Mesendoderm (in vitro differentiated cells): ENCODE data around the gene NAMPT.

Experiments
- DNase-seq: peaks from one replicate; pipeline ENCODE4 v3.0.0; 2013
- H2AK5ac ChIP-seq: 2 replicates; pipeline ENCODE4 v1.6.1; 2013; ENCODE audit warnings: low read length, inconsistent platforms
- H2BK120ac ChIP-seq: 2 replicates; pipeline ENCODE4 v1.6.1; 2013; ENCODE audit warnings: low read depth, mild to moderate bottlenecking, low read length, moderate library complexity, mixed read lengths
- H2BK15ac ChIP-seq: replicated peaks from 2 replicates; pipeline ENCODE4 v1.6.1; 2013; ENCODE audit warnings: low read depth, mild to moderate bottlenecking, moderate library complexity
- H2BK5ac ChIP-seq: 2 replicates; pipeline ENCODE4 v1.6.1; 2013; ENCODE audit warnings: low read length, inconsistent platforms
- H3K18ac ChIP-seq: 2 replicates; pipeline ENCODE4 v1.6.1; 2013; ENCODE audit warnings: mild to moderate bottlenecking, low read length, mixed read lengths
- H3K23ac ChIP-seq: one replicate; pipeline ENCODE4 v1.6.1; 2013; ENCODE audit warnings: low read length
- H3K27ac ChIP-seq: 2 replicates; pipeline ENCODE4 v1.5.1; 2013; ENCODE audit warnings: low read depth, mild to moderate bottlenecking, inconsistent platforms, low read length, moderate library complexity
- H3K27me3 ChIP-seq: 2 replicates; pipeline ENCODE4 v1.6.1; 2013; ENCODE audit warnings: low read length, control low read depth, mild to moderate bottlenecking, inconsistent platforms; ENCODE audit not compliant: insufficient read depth, poor library complexity
- H3K36me3 ChIP-seq: 2 replicates; pipeline ENCODE4 v1.6.1; 2013; ENCODE audit warnings: low read length, inconsistent platforms; ENCODE audit not compliant: control insufficient read depth, insufficient read depth
- H3K4ac ChIP-seq: one replicate; pipeline ENCODE4 v1.6.1; 2013; ENCODE audit warnings: low read depth, mild to moderate bottlenecking, low read length, moderate library complexity
- H3K4me1 ChIP-seq: 2 replicates; pipeline ENCODE4 v1.6.1; 2013; ENCODE audit warnings: low read depth, low read length, inconsistent platforms; ENCODE audit not compliant: control insufficient read depth
- H3K4me2 ChIP-seq: 2 replicates; pipeline ENCODE4 v1.6.1; 2013; ENCODE audit warnings: low read length
- H3K4me3 ChIP-seq: 2 replicates; pipeline ENCODE4 v1.5.1; 2013; ENCODE audit warnings: mild to moderate bottlenecking, low read length
- H3K56ac ChIP-seq: one replicate; pipeline ENCODE4 v1.6.1; 2013; ENCODE audit warnings: low read length
- H3K79me1 ChIP-seq: 2 replicates; pipeline ENCODE4 v1.6.1; 2013; ENCODE audit warnings: low read length, inconsistent platforms
- H3K79me2 ChIP-seq: 2 replicates; pipeline ENCODE4 v1.6.1; 2013; ENCODE audit warnings: mild to moderate bottlenecking, low read length; ENCODE audit not compliant: control insufficient read depth, insufficient read depth
- H3K9ac ChIP-seq: 2 replicates; pipeline ENCODE4 v1.6.1; 2013; ENCODE audit warnings: low read length, inconsistent platforms
- H4K5ac ChIP-seq: one replicate; pipeline ENCODE4 v1.6.1; 2013; ENCODE audit warnings: low read length
- H4K8ac ChIP-seq: one replicate; pipeline ENCODE4 v1.6.1; 2013; ENCODE audit warnings: low read depth, mild to moderate bottlenecking, control low read depth, low read length, moderate library complexity
- WGBS: extraction: QIAGEN DNeasy Blood & Tissue Kit; methylation state at CpG from one replicate; pipeline ENCODE4 v1.1.7; 2013; ENCODE audit warnings: low lambda C conversion rate, missing lambda C conversion rate; ENCODE audit not compliant: insufficient coverage; ENCODE audit errors: extremely low coverage; 5-methylcytosine and 5-hydroxymethylcytosine counted together

The NAMPT gene

GRCh38 chr7:106287786-106288185, 3.0 kb upstream of the NAMPT start:
- no peak overlapping the region for H2BK120ac ChIP-seq
- no peaks in the 10 kb centered on the region for H3K79me1 ChIP-seq
- no peak overlapping the region for H3K4me3 ChIP-seq
- no peak overlapping the region for H2BK5ac ChIP-seq
- H3K4ac ChIP-seq, result no peak overlapping the region
- H2BK15ac ChIP-seq, result no peak overlapping the region
- H3K27me3 ChIP-seq, result no peaks in the 10 kb centered on the region
- no peak overlapping the region for H4K8ac ChIP-seq
- DNase-seq, result no peak
- no peak overlapping the region for H3K4me2 ChIP-seq
- H3K27ac ChIP-seq, result no peak overlapping the region
- H3K4me1 ChIP-seq, result no peaks in the 10 kb centered on the region
- no peaks in the 10 kb centered on the region for H3K36me3 ChIP-seq
- peaks cover 4% of the 10 kb centered on the region for H3K79me2 ChIP-seq
- H3K23ac ChIP-seq, result no peak overlapping the region
- no peak overlapping the region for H3K9ac ChIP-seq
- H3K18ac ChIP-seq, result no peak overlapping the region
- H2AK5ac ChIP-seq, result no peak overlapping the region
- no peak overlapping the region for H4K5ac ChIP-seq
- H3K56ac ChIP-seq, result no peak overlapping the region
- WGBS, result no CpG with 5 or more reads among the region's 3 CpGs

GRCh38 chr7:106285855-106286492, 1.2 kb upstream of the NAMPT start:
- peak overlapping the region; percentile 60 for H3K4me3 ChIP-seq
- H3K9ac ChIP-seq, result peak overlapping the region; percentile 81
- peak overlapping the region; percentile 94 for H3K56ac ChIP-seq
- H3K36me3 ChIP-seq, result no peaks in the 10 kb centered on the region
- H3K4me1 ChIP-seq, result no peaks in the 10 kb centered on the region
- H3K27me3 ChIP-seq, result no peaks in the 10 kb centered on the region
- no CpG with 5 or more reads among the region's 14 CpGs for WGBS
- no peak overlapping the region for H2AK5ac ChIP-seq
- H2BK5ac ChIP-seq, result no peak overlapping the region
- H3K4me2 ChIP-seq, result peak overlapping the region; percentile 72
- peak overlapping the region; percentile 25 for H3K18ac ChIP-seq
- no peak overlapping the region for H4K8ac ChIP-seq
- peak overlapping the region; percentile 3 for H2BK15ac ChIP-seq
- DNase-seq, result no peak
- no peak overlapping the region for H3K23ac ChIP-seq
- no peak overlapping the region for H2BK120ac ChIP-seq
- peak overlapping the region; percentile 88 for H3K27ac ChIP-seq
- H3K4ac ChIP-seq, result peak overlapping the region; percentile 28
- H3K79me1 ChIP-seq, result no peaks in the 10 kb centered on the region
- H4K5ac ChIP-seq, result peak overlapping the region; percentile 65
- peaks cover 18% of the 10 kb centered on the region for H3K79me2 ChIP-seq

GRCh38 chr7:106285051-106285854, 470 bp upstream of the NAMPT start:
- Histone ChIP-seq H3K4me2 (peak overlapping the region; percentile 72), H3K9ac (peak overlapping the region; percentile 81), H4K5ac (no peak overlapping the region), H3K4me3 (peak overlapping the region; percentile 60), H3K36me3 (no peaks in the 10 kb centered on the region), H3K79me1 (no peaks in the 10 kb centered on the region), H4K8ac (no peak overlapping the region), H3K18ac (peak overlapping the region; percentile 99), H3K79me2 (peaks cover 22% of the 10 kb centered on the region), H3K23ac (no peak overlapping the region), H3K56ac (peak overlapping the region; percentile 94), H2BK15ac (no peak overlapping the region), H3K27ac (peak overlapping the region; percentile 88), H2BK5ac (peak overlapping the region; percentile 68), H2BK120ac (no peak overlapping the region), H3K4ac (peak overlapping the region; percentile 28), H3K27me3 (no peaks in the 10 kb centered on the region), H3K4me1 (no peaks in the 10 kb centered on the region), H2AK5ac (no peak overlapping the region)
- WGBS, result no CpG with 5 or more reads among the region's 70 CpGs
- peak; percentile 99 for DNase-seq

DNA sequence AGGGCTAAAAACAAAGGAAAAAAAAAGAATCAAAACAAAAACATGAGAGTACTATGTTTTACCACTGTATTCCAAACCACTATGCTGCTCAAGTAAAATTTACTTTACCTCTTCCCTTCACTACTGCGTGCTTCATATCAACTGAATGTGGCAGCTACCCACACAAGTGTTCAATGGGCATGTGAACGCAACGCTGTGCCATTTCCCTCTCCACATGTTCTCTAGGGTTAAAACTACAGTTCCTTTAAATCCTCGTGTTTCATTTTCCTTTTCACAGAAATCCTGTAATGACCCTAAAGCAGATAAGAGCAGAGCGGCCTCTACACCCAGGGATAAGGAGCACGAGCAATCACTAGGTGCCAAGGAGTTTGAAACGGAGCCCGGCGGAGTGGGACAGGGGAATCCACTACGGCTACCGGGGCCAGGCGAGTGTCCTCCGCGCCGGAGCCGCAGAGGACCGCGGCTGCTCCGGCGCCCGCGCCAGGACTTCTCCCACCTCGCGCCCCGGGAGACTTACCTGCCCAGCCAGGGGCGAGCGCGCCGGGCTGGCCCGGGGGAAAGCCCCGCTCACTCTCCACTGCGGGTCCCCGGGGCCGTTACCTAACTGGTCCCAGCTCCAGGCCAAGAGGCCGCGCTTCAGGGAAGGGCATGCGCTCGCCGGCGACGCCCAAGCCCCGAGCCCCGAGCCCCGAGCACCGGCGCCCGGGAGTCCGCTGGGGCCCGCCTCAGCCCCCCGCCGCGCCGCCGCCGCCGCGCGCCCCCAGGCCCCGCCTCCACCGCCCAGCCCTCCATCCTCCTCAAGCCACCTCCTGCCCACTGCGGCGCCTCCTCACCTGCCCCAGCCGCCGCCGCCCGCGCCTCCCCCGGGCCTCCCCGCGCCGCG, 711 bp downstream of the NAMPT start:
- peak; percentile 59 for DNase-seq
- Histone ChIP-seq H3K4me2 (peak overlapping the region; percentile 11), H2BK15ac (no peak overlapping the region), H3K4ac (peak overlapping the region; percentile 95), H3K18ac (peak overlapping the region; percentile 99), H3K27me3 (no peaks in the 10 kb centered on the region), H3K4me1 (peaks cover 3% of the 10 kb centered on the region), H4K5ac (no peak overlapping the region), H2AK5ac (no peak overlapping the region), H3K79me1 (no peaks in the 10 kb centered on the region), H3K79me2 (peaks cover 27% of the 10 kb centered on the region), H3K23ac (no peak overlapping the region), H3K56ac (peak overlapping the region; percentile 83), H4K8ac (no peak overlapping the region), H2BK120ac (peak overlapping the region; percentile 70), H3K9ac (peak overlapping the region; percentile 62), H3K27ac (peak overlapping the region; percentile 92), H3K4me3 (peak overlapping the region; percentile 64), H3K36me3 (no peaks in the 10 kb centered on the region), H2BK5ac (no peak overlapping the region)
- no CpG with 5 or more reads among the region's 72 CpGs for WGBS

DNA sequence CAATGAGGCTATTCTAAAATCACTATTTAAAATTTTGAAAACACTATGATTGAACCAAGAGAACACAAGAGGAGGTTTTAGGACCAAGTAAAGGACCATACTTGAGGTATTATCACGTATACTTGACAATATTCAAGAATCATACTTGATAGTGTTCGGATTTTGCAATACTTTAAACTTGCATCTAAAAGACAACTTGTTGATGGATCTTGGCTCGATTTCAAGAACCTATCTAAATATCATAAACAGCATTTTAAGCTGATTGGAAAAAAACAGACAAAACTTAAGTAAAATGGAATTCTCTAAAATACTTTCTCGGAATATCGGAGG, 1.3 kb downstream of the NAMPT start:
- Histone ChIP-seq H3K4me2 (no peak overlapping the region), H3K18ac (no peak overlapping the region), H2BK5ac (no peak overlapping the region), H3K4me1 (peaks cover 3% of the 10 kb centered on the region), H3K27me3 (no peaks in the 10 kb centered on the region), H3K23ac (no peak overlapping the region), H3K9ac (peak overlapping the region; percentile 62), H2AK5ac (no peak overlapping the region), H3K79me1 (no peaks in the 10 kb centered on the region), H3K79me2 (peaks cover 27% of the 10 kb centered on the region), H4K5ac (no peak overlapping the region), H3K4me3 (no peak overlapping the region), H2BK15ac (no peak overlapping the region), H4K8ac (no peak overlapping the region), H3K56ac (no peak overlapping the region), H3K36me3 (no peaks in the 10 kb centered on the region), H3K4ac (no peak overlapping the region), H2BK120ac (no peak overlapping the region), H3K27ac (no peak overlapping the region)
- DNase-seq, result no peak
- WGBS, result no CpG with 5 or more reads among the region's 5 CpGs
